Thyroid gland (tissue), 4 donors: ENCODE measurements around the gene SKI. TPM values are rescaled to one million over a fixed set of nuclear protein-coding genes. Genes with fewer than 3 reads are reported as not detected.
"Not testable (repeated sequence)": the region's sequence is repeated elsewhere in the genome, so short reads cannot be mapped to it uniquely, and the experiment has no call there.

Source experiments
- DNase-seq, 2 donors: peaks; one replicate each; pipeline ENCODE4 v3.0.0-alpha.2; 2019
- H3K27ac ChIP-seq, 3 donors: fragments of 200-600 bp; sonication (generic); 1 replicate in 2 of 3; 2 replicates in 1 of 3; pipeline ENCODE4 v1.5.1; 2016 to 2019; ENCODE audit warnings: mild to moderate bottlenecking in 1 of 3, moderate library complexity in 1 of 3
- H3K27me3 ChIP-seq: fragments of 200-600 bp; sonication (generic); one replicate; pipeline ENCODE4 v1.5.1; 2019
- H3K36me3 ChIP-seq, 2 donors: fragments of 200-600 bp; sonication (generic); one replicate each; pipeline ENCODE4 v1.5.1; 2016 to 2019
- H3K4me1 ChIP-seq, 2 donors: fragments of 200-600 bp; sonication (generic); one replicate each; pipeline ENCODE4 v1.5.1; 2017 to 2019
- H3K4me3 ChIP-seq, 3 donors: fragments of 200-600 bp; sonication (generic); replicated peaks in 1 of 3; 1 replicate in 2 of 3; 2 replicates in 1 of 3; pipeline ENCODE4 v1.5.1; 2016; ENCODE audit warnings: mild to moderate bottlenecking in 1 of 3
- H3K9me3 ChIP-seq: fragments of 200-600 bp; sonication (generic); one replicate; pipeline ENCODE4 v1.5.1; 2017
- POLR2A ChIP-seq, 2 donors: fragments of 450-650 bp; IDR thresholded peaks; one replicate each; pipeline ENCODE4 v1.6.1; 2017; ENCODE audit warnings: antibody characterized with exemption in 2 of 2, mild to moderate bottlenecking in 2 of 2, moderate library complexity in 1 of 2
- WGBS, 2 donors: methylation state at CpG; one replicate each; pipeline ENCODE4 v1.1.5; 2017; 5-methylcytosine and 5-hydroxymethylcytosine counted together
- intact Hi-C: fragments of 100-400 bp; cut with DNase I; formaldehyde crosslinking; loops from one replicate; pipeline ENCODE4 v1.15.1; 2023
- total RNA-seq, 4 donors: library from RNA; depleted of rRNA; stranded (reverse); fragments of >200 nt; gene quantifications; one replicate each; pipeline ENCODE4 v1.2.3, GENCODE V29; 2016
- TF ChIP-seq, protein P1 (sequence below), 6 experiments: fragments of 200-600 bp in 3 of 6; fragments of 450-650 bp in 3 of 6; sonication (generic) in 3 of 6; IDR thresholded peaks; one replicate each; pipeline ENCODE4 v1.5.1; 2016 to 2019; ENCODE audit warnings: antibody characterized with exemption in 6 of 6, mild to moderate bottlenecking in 2 of 6, inconsistent platforms in 1 of 6, moderate library complexity in 1 of 6

Gene SKI
- total RNA-seq, 4 donors from 2014 or later: 31.4 to 59.6 (median 39.9) TPM

DNA sequence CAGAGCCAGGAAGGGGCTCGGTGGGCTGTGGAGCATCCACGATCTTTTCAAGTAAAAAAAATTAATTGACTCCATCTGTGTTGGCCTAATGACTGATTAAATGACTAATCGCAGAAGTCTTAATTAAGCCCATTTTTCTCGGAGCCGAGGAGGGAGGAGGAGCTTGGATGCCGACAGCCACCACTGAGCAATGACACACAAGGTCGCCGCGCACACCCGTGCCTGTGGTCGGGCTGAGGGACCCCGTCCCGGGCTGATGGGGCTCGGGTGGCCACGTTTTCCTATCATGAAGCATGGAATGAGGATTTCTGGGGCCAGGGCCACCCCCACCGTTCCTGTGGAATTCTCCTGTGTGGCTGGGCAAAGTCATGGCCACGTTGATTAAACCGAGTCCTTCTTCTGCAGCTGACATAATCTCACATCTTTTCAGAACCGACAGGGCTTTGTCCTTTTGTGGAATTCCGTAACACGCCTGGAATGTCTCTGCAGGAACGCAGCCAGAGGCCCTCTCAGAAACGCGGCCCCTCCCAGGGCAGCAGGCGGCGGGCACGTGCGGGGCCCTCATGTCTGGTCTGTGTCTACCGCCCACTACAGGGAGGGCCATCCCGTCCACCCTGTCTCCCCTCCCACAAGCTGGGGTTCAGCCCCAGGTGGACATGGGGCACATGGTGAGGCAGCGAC lies 102.5 kb downstream of the SKI start:
- no peak for TF ChIP-seq POLR2A (IDR thresholded peaks at IDR 0.05)
- TF ChIP-seq, protein P1, sequence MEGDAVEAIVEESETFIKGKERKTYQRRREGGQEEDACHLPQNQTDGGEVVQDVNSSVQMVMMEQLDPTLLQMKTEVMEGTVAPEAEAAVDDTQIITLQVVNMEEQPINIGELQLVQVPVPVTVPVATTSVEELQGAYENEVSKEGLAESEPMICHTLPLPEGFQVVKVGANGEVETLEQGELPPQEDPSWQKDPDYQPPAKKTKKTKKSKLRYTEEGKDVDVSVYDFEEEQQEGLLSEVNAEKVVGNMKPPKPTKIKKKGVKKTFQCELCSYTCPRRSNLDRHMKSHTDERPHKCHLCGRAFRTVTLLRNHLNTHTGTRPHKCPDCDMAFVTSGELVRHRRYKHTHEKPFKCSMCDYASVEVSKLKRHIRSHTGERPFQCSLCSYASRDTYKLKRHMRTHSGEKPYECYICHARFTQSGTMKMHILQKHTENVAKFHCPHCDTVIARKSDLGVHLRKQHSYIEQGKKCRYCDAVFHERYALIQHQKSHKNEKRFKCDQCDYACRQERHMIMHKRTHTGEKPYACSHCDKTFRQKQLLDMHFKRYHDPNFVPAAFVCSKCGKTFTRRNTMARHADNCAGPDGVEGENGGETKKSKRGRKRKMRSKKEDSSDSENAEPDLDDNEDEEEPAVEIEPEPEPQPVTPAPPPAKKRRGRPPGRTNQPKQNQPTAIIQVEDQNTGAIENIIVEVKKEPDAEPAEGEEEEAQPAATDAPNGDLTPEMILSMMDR (IDR thresholded peaks at IDR 0.05): peak in 1 of 6 experiments; percentile 9
- peak; percentile 80 to 82 for DNase-seq
- H3K4me1 ChIP-seq: peaks cover 9 to 12% of the 10 kb centered on the region in 2 donors
- no peaks in the 10 kb centered on the region for H3K9me3 ChIP-seq
- no peaks in the 10 kb centered on the region for H3K36me3 ChIP-seq
- H3K27ac ChIP-seq: peak overlapping the region in 2 of 3 donors; percentile 10 to 32
- 60 to 64% methylated on average over 22 to 28 of the region's 31 CpGs for WGBS, 2 donors
- H3K27me3 ChIP-seq: no peaks in the 10 kb centered on the region
- H3K4me3 ChIP-seq: no peak overlapping the region
- intact Hi-C loops: no loop called here

DNA sequence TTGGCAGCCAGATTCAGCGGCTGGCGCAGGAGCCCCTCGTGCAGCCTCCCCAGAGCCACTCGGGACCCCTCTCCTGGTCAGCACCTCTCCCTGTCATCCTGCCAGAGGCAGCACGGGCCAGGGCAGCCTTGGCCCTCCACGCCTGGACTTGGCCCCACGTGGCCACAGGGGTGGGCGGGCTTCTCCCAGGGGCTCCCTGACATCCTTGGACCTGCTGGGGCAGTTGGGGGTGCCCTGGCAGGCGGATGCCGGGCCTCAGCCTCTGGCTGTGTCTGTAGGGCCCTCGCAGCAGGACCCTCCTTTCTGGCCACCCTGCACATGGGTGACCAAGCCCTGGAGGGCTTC lies 103.1 kb downstream of the SKI start:
- Histone ChIP-seq H3K4me3 (no peak overlapping the region), H3K36me3 (no peaks in the 10 kb centered on the region), H3K4me1 (peaks cover 9 to 12% of the 10 kb centered on the region in 2 donors), H3K27me3 (no peaks in the 10 kb centered on the region), H3K9me3 (no peaks in the 10 kb centered on the region), H3K27ac (no peak overlapping the region)
- DNase-seq: no peak
- TF ChIP-seq, protein P1 (IDR thresholded peaks at IDR 0.05): no peak
- TF ChIP-seq POLR2A (IDR thresholded peaks at IDR 0.05): no peak
- WGBS, 2 donors: 69 to 95% methylated on average over 3 of the region's 11 CpGs
- intact Hi-C loops: no loop called here

DNA sequence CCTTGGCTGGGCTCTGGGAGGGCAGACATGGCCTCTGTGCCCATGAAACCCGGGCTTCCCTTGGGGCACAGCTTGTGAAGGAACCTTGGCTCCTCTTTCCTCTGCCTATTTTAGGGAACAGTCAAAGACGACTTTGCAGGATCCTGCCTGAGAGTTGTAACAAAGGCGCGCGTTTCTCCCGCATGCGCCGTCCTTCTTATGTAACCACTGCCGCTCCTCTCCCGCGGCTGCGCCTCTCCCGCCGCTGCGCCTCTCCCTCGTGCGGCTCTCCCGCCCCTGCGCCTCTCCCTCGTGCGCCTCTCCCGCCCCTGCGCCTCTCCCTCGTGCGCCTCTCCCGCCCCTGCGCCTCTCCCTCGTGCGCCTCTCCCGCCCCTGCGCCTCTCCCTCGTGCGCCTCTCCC lies 103.5 kb downstream of the SKI start:
- intact Hi-C loops, H3K36me3 ChIP-seq, DNase-seq, H3K27ac ChIP-seq, H3K27me3 ChIP-seq, H3K9me3 ChIP-seq, H3K4me3 ChIP-seq: not testable (repeated sequence)
- 92 to 95% methylated on average over 33 of the region's 33 CpGs for WGBS, 2 donors
- H3K4me1 ChIP-seq: peaks cover 9 to 12% of the 10 kb centered on the region in 2 donors

DNA sequence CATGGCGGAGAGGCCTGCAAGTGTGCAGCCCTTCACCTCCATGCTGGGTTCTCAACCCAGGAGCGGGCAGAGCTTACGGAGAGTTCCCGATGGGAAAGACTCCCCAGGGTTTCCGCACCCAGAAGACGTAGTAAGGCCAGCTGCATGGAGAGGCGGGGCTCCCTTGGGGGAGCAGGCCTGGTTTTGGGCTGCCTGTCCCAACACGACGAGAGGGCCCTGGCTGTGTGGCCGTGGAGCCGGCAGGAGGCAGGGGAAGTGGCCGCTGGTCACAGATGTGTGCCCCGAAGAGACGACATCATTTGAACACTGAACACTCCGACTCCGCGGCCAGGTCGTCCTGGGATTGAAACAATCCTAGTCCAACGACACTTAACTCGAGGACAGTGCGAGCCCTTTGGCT lies 106.2 kb downstream of the SKI start:
- 85 to 87% methylated on average over 15 to 21 of the region's 21 CpGs for WGBS, 2 donors
- H3K27me3 ChIP-seq: no peaks in the 10 kb centered on the region
- peaks cover 9 to 12% of the 10 kb centered on the region in 2 donors for H3K4me1 ChIP-seq
- intact Hi-C loops: no loop called here
- no peak overlapping the region for H3K27ac ChIP-seq
- no peaks in the 10 kb centered on the region for H3K36me3 ChIP-seq
- TF ChIP-seq POLR2A (IDR thresholded peaks at IDR 0.05): no peak
- TF ChIP-seq, protein P1 (IDR thresholded peaks at IDR 0.05): no peak
- no peaks in the 10 kb centered on the region for H3K9me3 ChIP-seq
- no peak overlapping the region for H3K4me3 ChIP-seq
- no peak for DNase-seq

DNA sequence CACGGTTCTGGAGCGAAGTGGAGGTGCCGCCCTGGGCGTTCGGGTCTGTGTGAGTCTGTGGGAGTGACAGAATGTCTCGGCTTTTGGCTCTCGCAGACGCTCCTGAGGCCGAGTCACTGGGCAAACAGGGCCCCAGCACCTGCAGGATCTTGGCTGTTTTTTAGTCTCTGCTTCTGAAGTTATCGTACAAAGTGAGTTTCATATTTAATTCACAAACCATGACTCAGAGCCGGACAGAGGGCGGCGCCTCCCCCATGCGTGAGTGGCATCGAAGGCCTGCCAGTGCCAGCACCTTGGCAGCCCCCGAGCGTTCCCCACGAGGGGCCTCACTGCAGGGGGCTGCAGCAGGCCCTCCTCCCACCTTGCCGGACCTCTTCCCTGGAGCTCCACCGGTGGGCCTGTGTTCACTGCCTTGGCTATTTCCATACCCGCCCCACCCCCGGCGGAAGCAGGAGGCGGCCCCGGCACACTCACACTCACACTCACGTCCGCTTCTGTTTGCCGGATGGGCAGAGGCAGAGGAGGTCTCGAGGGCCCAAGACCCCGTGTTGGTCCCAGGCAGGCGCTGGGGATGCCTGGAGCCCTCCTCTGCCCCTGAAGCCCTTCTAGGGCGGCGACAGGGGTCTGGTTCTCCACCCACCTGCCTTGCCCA lies 106.9 kb downstream of the SKI start:
- 78 to 92% methylated on average over 28 to 33 of the region's 33 CpGs for WGBS, 2 donors
- intact Hi-C loops: no loop called here
- Histone ChIP-seq H3K27ac (no peak overlapping the region), H3K27me3 (no peaks in the 10 kb centered on the region), H3K4me3 (no peak overlapping the region), H3K4me1 (peaks cover 9 to 12% of the 10 kb centered on the region in 2 donors), H3K36me3 (no peaks in the 10 kb centered on the region), H3K9me3 (no peaks in the 10 kb centered on the region)
- TF ChIP-seq, protein P1 (IDR thresholded peaks at IDR 0.05): no peak
- no peak for DNase-seq
